H1 (cell line): ENCODE data around the gene PTPN12. TPM values are rescaled to one million over a fixed set of nuclear protein-coding genes. Genes with fewer than 3 reads are reported as not detected.

Experiments
- CTCF ChIA-PET: fragments of 300-600 bp; sonication (Branson Sonifier 250); formaldehyde crosslinking; loops from one replicate; lab custom pipeline; 2021; ENCODE audit not compliant: partially characterized antibody; lab: Charles Lee
- POLR2A ChIA-PET: fragments of 300-600 bp; sonication (Branson Sonifier 250); formaldehyde crosslinking; loops from one replicate; lab custom pipeline; 2021; ENCODE audit warnings: inconsistent platforms; ENCODE audit not compliant: partially characterized antibody; lab: Charles Lee
- DNase-seq, 2 experiments: peaks; one replicate each; pipeline versions ENCODE4 v3.0.0 to v3.0.0-alpha.2; 2010 to 2022; ENCODE audit warnings: low spot score in 2 of 2, low read depth in 1 of 2, mixed read lengths in 1 of 2
- FAIRE-seq: peaks from 2 replicates; lab custom pipeline; 2011; peaks lifted over from hg19 to GRCh38; lab: Jason Lieb, UNC
- H2AFZ ChIP-seq: 2 replicates; pipeline ENCODE4 v1.8.1; 2012; ENCODE audit warnings: low read length, inconsistent platforms
- H2AK5ac ChIP-seq: 2 replicates; pipeline ENCODE4 v1.6.1; 2013; ENCODE audit warnings: low read depth, low read length
- H2BK120ac ChIP-seq: replicated peaks from 2 replicates; pipeline ENCODE3; 2013; ENCODE audit warnings: low read depth, low read length, inconsistent platforms
- H2BK12ac ChIP-seq: 2 replicates; pipeline ENCODE4 v1.6.1; 2013; ENCODE audit warnings: low read depth, low read length
- H2BK15ac ChIP-seq: 2 replicates; pipeline ENCODE4 v1.6.1; 2013; ENCODE audit warnings: low read length
- H2BK20ac ChIP-seq: 2 replicates; pipeline ENCODE4 v1.6.1; 2013; ENCODE audit warnings: low read length
- H2BK5ac ChIP-seq: 2 replicates; pipeline ENCODE4 v1.6.1; 2013; ENCODE audit warnings: low read depth, low read length
- H3K14ac ChIP-seq: 2 replicates; pipeline ENCODE4 v1.6.1; 2013; ENCODE audit warnings: inconsistent platforms; ENCODE audit not compliant: insufficient read length
- H3K18ac ChIP-seq: 2 replicates; pipeline ENCODE4 v1.6.1; 2013; ENCODE audit warnings: low read length; ENCODE audit errors: extremely low read depth
- H3K23ac ChIP-seq: 2 replicates; pipeline ENCODE4 v1.6.1; 2013; ENCODE audit warnings: inconsistent platforms; ENCODE audit not compliant: insufficient read length
- H3K23me2 ChIP-seq: 2 replicates; pipeline ENCODE4 v1.6.1; 2013; ENCODE audit warnings: low read depth, low read length
- H3K27ac ChIP-seq: 2 replicates; pipeline ENCODE4 v1.6.1; 2011; ENCODE audit warnings: low read depth, low read length, inconsistent platforms
- H3K27me3 ChIP-seq, 4 experiments: replicated peaks in 1 of 4; 1 replicate in 1 of 4; 2 replicates in 3 of 4; pipeline versions ENCODE4 v1.6.1 to v1.8.1; 2011 to 2013; ENCODE audit warnings: low read length in 3 of 4, mild to moderate bottlenecking in 3 of 4, inconsistent platforms in 2 of 4, mixed read lengths in 2 of 4, moderate library complexity in 1 of 4; ENCODE audit not compliant: control insufficient read depth in 3 of 4, insufficient read depth in 3 of 4; ENCODE audit errors: extremely low read depth in 1 of 4
- H3K36me3 ChIP-seq, 4 experiments: 2 replicates each; pipeline versions ENCODE4 v1.6.1 to v1.8.1; 2011 to 2013; ENCODE audit warnings: mild to moderate bottlenecking in 4 of 4, low read length in 3 of 4, moderate library complexity in 2 of 4, control low read depth in 1 of 4, inconsistent platforms in 1 of 4; ENCODE audit not compliant: insufficient read depth in 4 of 4, control insufficient read depth in 2 of 4
- H3K4ac ChIP-seq: replicated peaks from 2 replicates; pipeline ENCODE3; 2013; ENCODE audit warnings: low read length, low read depth, mixed read lengths, inconsistent platforms; ENCODE audit not compliant: insufficient read length
- H3K4me1 ChIP-seq, 4 experiments: replicated peaks in 1 of 4; 1 replicate in 1 of 4; 2 replicates in 3 of 4; pipeline versions ENCODE4 v1.6.1 to v1.8.1; 2011 to 2013; ENCODE audit warnings: low read length in 3 of 4, inconsistent platforms in 2 of 4, mixed read lengths in 1 of 4; ENCODE audit not compliant: insufficient read depth in 4 of 4, control insufficient read depth in 3 of 4
- H3K4me2 ChIP-seq, 2 experiments: 2 replicates each; pipeline versions ENCODE4 v1.6.1 to v1.8.1; 2011 to 2013; ENCODE audit warnings: low read depth in 2 of 2, low read length in 2 of 2, control low read depth in 1 of 2, inconsistent platforms in 1 of 2, mild to moderate bottlenecking in 1 of 2; ENCODE audit not compliant: insufficient read depth in 1 of 2
- H3K4me3 ChIP-seq, 4 experiments: fragments of 200-600, 300-600 bp in 1 of 4; sonication (generic), shearing (Covaris generic), sonication (Bioruptor Twin) in 1 of 4; 2 replicates each; pipeline versions ENCODE4 v1.5.1 to v1.8.1; 2011 to 2016; ENCODE audit warnings: low read length in 4 of 4, low read depth in 3 of 4, control low read depth in 2 of 4, inconsistent platforms in 2 of 4, mild to moderate bottlenecking in 2 of 4, mixed read lengths in 1 of 4, moderate library complexity in 1 of 4; ENCODE audit not compliant: insufficient read depth in 2 of 4; ENCODE audit errors: extremely low read depth in 1 of 4
- H3K56ac ChIP-seq: replicated peaks from 2 replicates; pipeline ENCODE3; 2013; ENCODE audit warnings: low read depth, mild to moderate bottlenecking, mixed read lengths, low read length, inconsistent platforms; ENCODE audit not compliant: insufficient read length
- H3K79me1 ChIP-seq: 2 replicates; pipeline ENCODE4 v1.6.1; 2013; ENCODE audit warnings: low read depth, low read length, control low read depth
- H3K79me2 ChIP-seq, 2 experiments: 2 replicates each; pipeline versions ENCODE4 v1.6.1 to v1.8.1; 2012 to 2013; ENCODE audit warnings: low read length in 2 of 2, mild to moderate bottlenecking in 2 of 2, inconsistent platforms in 1 of 2; ENCODE audit not compliant: insufficient read depth in 2 of 2, control insufficient read depth in 1 of 2
- H3K9ac ChIP-seq, 4 experiments: replicated peaks in 1 of 4; 1 replicate in 1 of 4; 2 replicates in 3 of 4; pipeline versions ENCODE4 v1.6.1 to v1.8.1; 2011 to 2013; ENCODE audit warnings: low read depth in 3 of 4, low read length in 3 of 4, control low read depth in 2 of 4, mild to moderate bottlenecking in 2 of 4, moderate library complexity in 2 of 4, inconsistent platforms in 1 of 4; ENCODE audit errors: extremely low read depth in 1 of 4
- H3K9me3 ChIP-seq, 2 experiments: 2 replicates each; pipeline versions ENCODE4 v1.6.1 to v1.8.1; 2012 to 2013; ENCODE audit warnings: mild to moderate bottlenecking in 2 of 2, moderate library complexity in 2 of 2, control low read depth in 1 of 2, inconsistent platforms in 1 of 2, low read depth in 1 of 2, low read length in 1 of 2, mixed read lengths in 1 of 2; ENCODE audit not compliant: insufficient read depth in 2 of 2
- H4K20me1 ChIP-seq, 2 experiments: replicated peaks in 1 of 2; 2 replicates each; pipeline versions ENCODE3 to v1.8.1; 2011 to 2013; ENCODE audit warnings: inconsistent platforms in 2 of 2, low read length in 2 of 2, mild to moderate bottlenecking in 1 of 2; ENCODE audit not compliant: insufficient read depth in 2 of 2, control insufficient read depth in 1 of 2
- H4K5ac ChIP-seq: 2 replicates; pipeline ENCODE4 v1.6.1; 2013; ENCODE audit warnings: low read length, low read depth, mixed read lengths, inconsistent platforms; ENCODE audit not compliant: insufficient read length
- H4K8ac ChIP-seq: 2 replicates; pipeline ENCODE4 v1.8.0; 2013; ENCODE audit warnings: mild to moderate bottlenecking, moderate library complexity, low read length, inconsistent platforms; ENCODE audit not compliant: insufficient read depth; ENCODE audit errors: extremely low read depth
- H4K91ac ChIP-seq: replicated peaks from 2 replicates; pipeline ENCODE3; 2013; ENCODE audit warnings: low read length, mixed read lengths, inconsistent platforms; ENCODE audit not compliant: insufficient read length
- BACH1 ChIP-seq: IDR thresholded peaks from 2 replicates; pipeline ENCODE4 v1.6.1; 2012; ENCODE audit warnings: low read length, improper control_type of control experiment
- CEBPB ChIP-seq: IDR thresholded peaks from 2 replicates; pipeline ENCODE4 v1.6.1; 2012; ENCODE audit warnings: low read depth, low read length
- HDAC2 ChIP-seq, 2 experiments: fragments of 300-600 bp in 1 of 2; sonication (generic) in 1 of 2; IDR thresholded peaks; 2 replicates each; pipeline ENCODE4 v1.6.1; 2011 to 2012; ENCODE audit warnings: low read depth in 2 of 2, low read length in 2 of 2, mild to moderate bottlenecking in 2 of 2, moderate library complexity in 2 of 2, borderline replicate concordance in 1 of 2, inconsistent platforms in 1 of 2
- NANOG ChIP-seq: IDR thresholded peaks from 2 replicates; pipeline ENCODE4 v1.6.1; 2011; ENCODE audit warnings: low read length, low read depth, mild to moderate bottlenecking, inconsistent platforms; ENCODE audit not compliant: insufficient read depth, poor library complexity, severe bottlenecking
- POU5F1 ChIP-seq: IDR thresholded peaks from 2 replicates; pipeline ENCODE4 v1.6.1; 2011; ENCODE audit warnings: low read depth, mild to moderate bottlenecking, low read length, moderate library complexity
- SP4 ChIP-seq: IDR thresholded peaks from 2 replicates; pipeline ENCODE4 v1.6.1; 2012; ENCODE audit warnings: low read length, inconsistent platforms
- TBP ChIP-seq: IDR thresholded peaks from 2 replicates; pipeline ENCODE4 v1.6.1; 2011; ENCODE audit warnings: low read depth, low read length, improper control_type of control experiment
- WGBS, 2 experiments: shearing (Covaris generic) in 1 of 2; methylation state at CpG; one replicate each; pipeline versions ENCODE4 v1.1.6 to v1.1.7; 2013 to 2015; ENCODE audit warnings: low lambda C conversion rate in 2 of 2, mixed read lengths in 2 of 2, inconsistent platforms in 1 of 2, low coverage in 1 of 2, missing lambda C conversion rate in 1 of 2; ENCODE audit not compliant: insufficient replicate concordance in 2 of 2, insufficient coverage in 1 of 2, insufficient read length in 1 of 2; ENCODE audit errors: extremely low coverage in 1 of 2, missing lambda C conversion rate in 1 of 2; 5-methylcytosine and 5-hydroxymethylcytosine counted together
- polyA plus RNA-seq, 7 experiments: library from polyadenylated mRNA; depleted of rRNA in 3 of 7; stranded (reverse) in 5 of 7; unstranded in 2 of 7; fragments of >200 nt in 5 of 7; fragments of 200-250 nt in 2 of 7; gene quantifications; 1 replicate in 5 of 7; 2 replicates in 1 of 7; 4 replicates in 1 of 7; pipeline versions ENCODE4 v1.2.1 to v1.2.3, GENCODE V29; 2011 to 2013; ENCODE audit warnings: missing spikeins in 2 of 7, mixed read lengths in 2 of 7
- total RNA-seq: library from RNA; stranded (reverse); fragmentation: NEBNext Ultra II Directional; extraction: Animal tissue kit (Norgen Biotek cat#: 25700); gene quantifications from 2 replicates; pipeline ENCODE4 v1.2.1, GENCODE V29; 2021

PTPN12 gene
- total and polyA plus RNA-seq, 2 of the 8 experiments (the other 6 are each of a cell fraction or from before 2014, with no cell fraction given) = 39.7 to 132 TPM

GRCh38 chr7:77648742-77649338 lies 111.7 kb downstream of the PTPN12 start:
- Histone ChIP-seq H2BK15ac (no peak overlapping the region), H3K23ac (no peak overlapping the region), H3K9ac (no peak overlapping the region), H3K27me3 (no peaks in the 10 kb centered on the region), H3K9me3 (no peaks in the 10 kb centered on the region), H2AK5ac (no peak overlapping the region), H3K23me2 (no peaks in the 10 kb centered on the region), H2BK5ac (no peak overlapping the region), H3K79me2 (no peaks in the 10 kb centered on the region), H4K91ac (no peak overlapping the region), H2AFZ (no peak overlapping the region), H3K4ac (no peak overlapping the region), H3K36me3 (peaks cover 0 to 24% (median 9%) of the 10 kb centered on the region in 4 experiments; a peak in 5 of 8 replicates), H3K4me3 (no peak overlapping the region), H3K4me1 (no peaks in the 10 kb centered on the region), H2BK12ac (no peak overlapping the region), H3K18ac (no peak overlapping the region), H4K8ac (no peak overlapping the region), H3K79me1 (no peaks in the 10 kb centered on the region), H3K27ac (no peak overlapping the region), H2BK20ac (no peak overlapping the region)
- CTCF ChIA-PET = interaction anchor here (0.6 to 3.4 kb wide), 3 partner anchors 10 to 111 kb away, joined by 3 to 9 read pairs (median 4); no protein-coding TSS in a partner anchor
- no peak for FAIRE-seq
- WGBS, 2 experiments = 91% methylated on average over 6 of the region's 6 CpGs; no CpG with 5 or more reads in 1 of the 2 experiments
- no peak for TF ChIP-seq TBP
- TF ChIP-seq HDAC2 (IDR thresholded peaks at IDR 0.05; ENCODE audit: borderline replicate concordance in 1 of 2, low read depth in 2 of 2, low read length in 2 of 2) = no peak
- no peak for TF ChIP-seq NANOG
- no peak for TF ChIP-seq BACH1
- TF ChIP-seq CEBPB = no peak
- no peak for TF ChIP-seq POU5F1
- no peak for TF ChIP-seq SP4
- TF ChIP-seq, all 59 proteins: peak for 0
- Histone ChIP-seq H2BK120ac (no peak overlapping the region), H4K20me1 (peaks cover 0 to 1% of the 10 kb centered on the region in 2 experiments), H4K5ac (no peak overlapping the region), H3K56ac (no peak overlapping the region), H3K14ac (no peak overlapping the region), H3K4me2 (no peak overlapping the region)
- peak in 1 of 2 experiments; percentile 33 for DNase-seq
- POLR2A ChIA-PET = interaction anchor here (0.6 kb wide), 1 partner anchor 404 kb away, joined by 3 read pairs; no protein-coding TSS in a partner anchor
